ENCODE results near the gene DAB1. TPM values are rescaled to one million over a fixed set of nuclear protein-coding genes. Genes with fewer than 3 reads are reported as not detected.

DAB1 gene
- total RNA-seq, 1 donor from 2014 or later, result 0.25 TPM

DNA sequence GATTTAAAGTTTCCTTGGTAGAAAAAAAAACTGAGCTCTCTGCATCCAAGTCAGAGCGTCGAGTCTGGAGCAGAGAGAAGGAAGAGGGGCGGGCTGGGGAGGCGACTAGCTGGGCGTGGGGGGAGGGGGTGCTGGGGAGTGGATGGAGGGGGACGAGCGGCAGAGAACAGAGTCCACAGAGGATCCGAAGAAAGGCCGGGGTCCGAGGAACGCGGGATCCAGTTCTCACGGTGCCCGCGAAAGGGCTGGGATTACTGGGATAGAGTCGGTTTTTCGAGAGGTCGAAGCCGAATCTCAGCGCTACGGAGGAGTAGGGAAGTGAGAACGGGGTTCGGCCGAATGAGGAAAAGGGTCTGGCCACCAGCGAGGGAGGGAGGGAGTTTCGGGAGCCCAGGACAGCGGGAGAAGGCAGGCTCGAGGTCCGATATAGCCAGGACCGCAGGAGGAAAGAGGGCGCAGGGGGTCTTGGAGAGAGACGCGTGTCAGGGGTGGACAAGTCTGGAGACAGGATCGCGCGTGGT is 665 bp downstream of the DAB1 start:
- Histone ChIP-seq H3K27me3 (ENCODE audit: control insufficient read depth, insufficient read depth, low read length) (peaks cover 21% of the 10 kb centered on the region), H3K4me3 (ENCODE audit: low read depth, low read length) (peak overlapping the region; percentile 25), H3K36me3 (ENCODE audit: control insufficient read depth, insufficient read depth, low read length) (no peaks in the 10 kb centered on the region)
- no peak for TF ChIP-seq CTCF (IDR thresholded peaks at IDR 0.05; ENCODE audit: insufficient read depth, low read length, poor library complexity, severe bottlenecking)
- DNase-seq (ENCODE audit: low read depth), result no peak

GRCh38 chr1:57422271-57423134 is 1.4 kb downstream of the DAB1 start:
- no peak for TF ChIP-seq CTCF (IDR thresholded peaks at IDR 0.05; ENCODE audit: insufficient read depth, low read length, poor library complexity, severe bottlenecking)
- Histone ChIP-seq H3K4me3 (ENCODE audit: low read depth, low read length) (peak overlapping the region; percentile 25), H3K27me3 (ENCODE audit: control insufficient read depth, insufficient read depth, low read length) (peaks cover 21% of the 10 kb centered on the region), H3K36me3 (ENCODE audit: control insufficient read depth, insufficient read depth, low read length) (no peaks in the 10 kb centered on the region)
- DNase-seq (ENCODE audit: low read depth), result no peak

GRCh38 chr1:57421806-57422205 is 2.1 kb downstream of the DAB1 start:
- peaks cover 21% of the 10 kb centered on the region for H3K27me3 ChIP-seq (ENCODE audit: control insufficient read depth, insufficient read depth, low read length)
- DNase-seq (ENCODE audit: low read depth), result no peak
- peak overlapping the region; percentile 25 for H3K4me3 ChIP-seq (ENCODE audit: low read depth, low read length)
- H3K36me3 ChIP-seq (ENCODE audit: control insufficient read depth, insufficient read depth, low read length), result no peaks in the 10 kb centered on the region
- no peak for TF ChIP-seq CTCF (IDR thresholded peaks at IDR 0.05; ENCODE audit: insufficient read depth, low read length, poor library complexity, severe bottlenecking)

DNA sequence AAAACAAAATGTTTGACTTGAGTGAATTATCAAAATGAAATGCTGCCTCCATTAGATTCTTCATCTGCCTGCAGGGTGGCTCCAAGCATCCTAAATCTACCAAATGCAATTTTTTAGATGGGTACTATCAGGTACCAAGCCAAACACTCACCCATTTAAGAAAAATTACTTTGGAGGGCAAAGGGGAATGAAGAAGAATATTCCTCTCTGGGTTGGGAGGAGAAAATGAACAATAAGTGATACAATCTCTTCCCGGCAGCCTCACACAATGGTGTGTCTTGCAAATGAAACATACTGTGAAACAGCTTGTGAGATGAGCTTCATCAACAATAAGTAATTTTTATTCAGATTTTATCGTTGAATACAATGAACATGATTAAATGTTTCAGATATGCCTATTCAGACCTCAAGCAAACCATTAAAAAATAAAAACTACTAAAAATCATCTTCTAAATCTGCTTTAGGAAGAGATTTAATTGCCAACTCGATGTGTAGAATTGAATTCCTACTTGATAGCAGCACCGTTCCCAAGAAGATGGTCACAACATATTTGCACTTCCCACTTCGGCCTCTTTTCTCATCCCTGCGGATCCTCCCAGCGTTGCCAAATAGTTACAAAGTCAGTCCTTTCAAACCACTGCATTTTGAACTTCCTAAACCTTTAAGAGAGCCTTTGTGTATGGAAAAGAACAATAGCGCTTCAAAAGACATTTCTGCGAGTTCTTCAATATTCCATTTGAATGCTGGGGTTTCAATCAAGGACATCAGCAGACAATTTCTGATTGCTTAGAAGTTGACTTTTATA is 2.7 kb downstream of the DAB1 start:
- no peak for TF ChIP-seq CTCF (IDR thresholded peaks at IDR 0.05; ENCODE audit: insufficient read depth, low read length, poor library complexity, severe bottlenecking)
- peaks cover 21% of the 10 kb centered on the region for H3K27me3 ChIP-seq (ENCODE audit: control insufficient read depth, insufficient read depth, low read length)
- no peaks in the 10 kb centered on the region for H3K36me3 ChIP-seq (ENCODE audit: control insufficient read depth, insufficient read depth, low read length)
- no peak overlapping the region for H3K4me3 ChIP-seq (ENCODE audit: low read depth, low read length)
- DNase-seq (ENCODE audit: low read depth), result no peak

DNA sequence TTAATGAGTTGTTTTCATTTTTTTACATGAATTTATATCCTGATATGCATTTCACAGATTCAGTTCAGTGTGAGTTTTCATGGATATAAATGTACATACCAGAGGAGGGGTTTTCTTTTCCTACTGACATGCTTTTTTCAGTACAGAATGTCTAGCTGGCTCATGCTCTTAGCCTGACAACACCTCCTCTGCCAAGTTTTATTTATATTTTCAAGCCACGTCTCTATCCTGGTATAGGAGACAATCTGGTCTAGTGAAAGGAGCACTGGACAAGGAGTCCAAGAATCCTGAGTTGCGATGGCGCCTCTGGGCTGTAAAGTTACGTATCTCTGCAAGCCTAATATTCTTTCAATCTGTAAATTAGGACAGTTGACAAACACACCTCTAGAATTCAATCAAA is 4.9 kb downstream of the DAB1 start:
- H3K4me3 ChIP-seq (ENCODE audit: low read depth, low read length), result no peak overlapping the region
- no peak for DNase-seq (ENCODE audit: low read depth)
- peaks cover 19% of the 10 kb centered on the region for H3K27me3 ChIP-seq (ENCODE audit: control insufficient read depth, insufficient read depth, low read length)
- no peak for TF ChIP-seq CTCF (IDR thresholded peaks at IDR 0.05; ENCODE audit: insufficient read depth, low read length, poor library complexity, severe bottlenecking)
- H3K36me3 ChIP-seq (ENCODE audit: control insufficient read depth, insufficient read depth, low read length), result no peaks in the 10 kb centered on the region

Measured in kidney epithelial cell (primary cell).